Gastroesophageal sphincter (tissue), 3 donors: Measurements from ENCODE around the gene CFAP99.
"Not testable (repeated sequence)": the region's sequence is repeated elsewhere in the genome, so short reads cannot be mapped to it uniquely, and the experiment has no call there.

Source experiments
- POLR2A ChIP-seq, 2 donors: fragments of 450-650 bp; IDR thresholded peaks; one replicate each; pipeline ENCODE4 v1.6.1; 2017; ENCODE audit warnings: antibody characterized with exemption in 2 of 2, mild to moderate bottlenecking in 2 of 2, moderate library complexity in 1 of 2
- TF ChIP-seq, protein P1 (sequence below), 4 experiments: fragments of 200-600 bp in 2 of 4; fragments of 450-650 bp in 2 of 4; sonication (generic) in 1 of 4; IDR thresholded peaks; one replicate each; pipeline ENCODE4 v1.5.1; 2017 to 2019; ENCODE audit warnings: antibody characterized with exemption in 4 of 4, mild to moderate bottlenecking in 2 of 4, moderate library complexity in 2 of 4

DNA sequence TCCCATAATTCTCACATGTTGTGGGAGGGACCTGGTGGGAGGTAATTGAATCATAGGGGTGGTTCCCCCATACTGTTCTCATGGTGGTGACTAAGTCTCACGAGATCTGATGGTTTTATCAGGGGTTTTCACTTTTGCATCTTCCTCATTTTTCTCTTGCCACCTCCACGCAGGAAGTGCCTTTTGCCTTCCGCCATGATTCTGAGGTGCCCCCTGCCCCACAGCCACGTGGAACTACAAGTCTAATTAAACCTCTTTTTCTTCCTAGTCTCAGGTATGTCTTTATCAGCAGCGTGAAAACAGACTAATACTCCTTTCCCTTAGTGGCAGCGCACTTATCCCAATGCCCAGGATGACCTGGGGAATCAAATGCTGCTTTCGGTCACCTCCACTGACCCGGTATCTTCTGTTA lies 35.5 kb upstream of the CFAP99 start:
- TF ChIP-seq POLR2A (IDR thresholded peaks at IDR 0.05), result not testable (repeated sequence)
- TF ChIP-seq, protein P1, sequence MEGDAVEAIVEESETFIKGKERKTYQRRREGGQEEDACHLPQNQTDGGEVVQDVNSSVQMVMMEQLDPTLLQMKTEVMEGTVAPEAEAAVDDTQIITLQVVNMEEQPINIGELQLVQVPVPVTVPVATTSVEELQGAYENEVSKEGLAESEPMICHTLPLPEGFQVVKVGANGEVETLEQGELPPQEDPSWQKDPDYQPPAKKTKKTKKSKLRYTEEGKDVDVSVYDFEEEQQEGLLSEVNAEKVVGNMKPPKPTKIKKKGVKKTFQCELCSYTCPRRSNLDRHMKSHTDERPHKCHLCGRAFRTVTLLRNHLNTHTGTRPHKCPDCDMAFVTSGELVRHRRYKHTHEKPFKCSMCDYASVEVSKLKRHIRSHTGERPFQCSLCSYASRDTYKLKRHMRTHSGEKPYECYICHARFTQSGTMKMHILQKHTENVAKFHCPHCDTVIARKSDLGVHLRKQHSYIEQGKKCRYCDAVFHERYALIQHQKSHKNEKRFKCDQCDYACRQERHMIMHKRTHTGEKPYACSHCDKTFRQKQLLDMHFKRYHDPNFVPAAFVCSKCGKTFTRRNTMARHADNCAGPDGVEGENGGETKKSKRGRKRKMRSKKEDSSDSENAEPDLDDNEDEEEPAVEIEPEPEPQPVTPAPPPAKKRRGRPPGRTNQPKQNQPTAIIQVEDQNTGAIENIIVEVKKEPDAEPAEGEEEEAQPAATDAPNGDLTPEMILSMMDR (IDR thresholded peaks at IDR 0.05), result not testable (repeated sequence)
